Breast epithelium (tissue), 3 donors: Measurements from ENCODE around the gene CATSPERB.

Experiments used
- CTCF ChIP-seq, 3 donors: fragments of 450-650 bp; IDR thresholded peaks; one replicate each; pipeline ENCODE4 v1.5.1; 2016 to 2017; ENCODE audit warnings: antibody characterized with exemption in 3 of 3, mild to moderate bottlenecking in 3 of 3, moderate library complexity in 3 of 3
- POLR2A ChIP-seq: fragments of 450-650 bp; IDR thresholded peaks from one replicate; pipeline ENCODE4 v1.6.1; 2016; ENCODE audit warnings: antibody characterized with exemption, mild to moderate bottlenecking, moderate library complexity

DNA sequence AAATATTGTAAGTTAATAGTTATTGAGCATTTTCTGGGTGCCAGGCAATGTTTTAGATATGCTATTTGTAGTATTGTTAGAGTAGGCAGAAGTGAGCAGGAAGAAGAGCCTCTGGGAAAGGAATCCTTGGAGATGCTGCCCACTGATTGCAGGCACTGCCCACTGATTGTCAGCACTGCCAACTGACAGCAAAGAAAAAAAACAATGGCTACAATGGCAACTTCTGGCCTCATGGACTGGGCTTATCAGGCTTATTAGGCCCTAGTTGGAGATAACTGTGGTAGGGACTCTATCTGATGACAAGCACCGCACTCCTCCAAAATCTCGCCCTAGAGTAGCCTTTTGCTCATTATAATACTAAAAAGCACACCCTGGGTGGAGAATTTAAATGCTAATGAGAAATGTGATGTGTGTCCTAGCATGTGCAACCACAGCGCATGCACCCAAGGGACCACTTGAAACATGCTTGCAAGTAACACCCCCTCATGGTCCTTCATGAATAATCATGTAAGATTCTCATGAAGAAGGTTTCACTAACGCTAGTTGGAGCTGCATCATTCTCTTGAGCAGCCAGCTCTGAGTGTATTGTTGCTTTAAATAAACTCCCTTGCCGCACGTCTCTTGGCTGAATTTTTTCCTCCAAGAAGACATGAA is 118.3 kb downstream of the CATSPERB start:
- no peak for TF ChIP-seq CTCF (IDR thresholded peaks at IDR 0.05)
- TF ChIP-seq POLR2A, result no peak
